Transverse colon (tissue), 4 donors: ENCODE data around the gene ENDOV.

ENCODE experiments used
- CTCF ChIP-seq, 5 experiments: fragments of 200-600 bp in 3 of 5; fragments of 450-650 bp in 2 of 5; sonication (generic) in 3 of 5; IDR thresholded peaks; 1 replicate in 2 of 5; 2 replicates in 3 of 5; pipeline ENCODE4 v1.5.1; 2016 to 2017; ENCODE audit warnings: antibody characterized with exemption in 5 of 5, inconsistent platforms in 3 of 5, mild to moderate bottlenecking in 2 of 5, moderate library complexity in 1 of 5
- POLR2A ChIP-seq: fragments of 450-650 bp; IDR thresholded peaks from one replicate; pipeline ENCODE4 v1.6.1; 2016; ENCODE audit warnings: antibody characterized with exemption, mild to moderate bottlenecking, moderate library complexity
- POLR2AphosphoS5 ChIP-seq, 3 donors: sonication (generic); formaldehyde crosslinking; IDR thresholded peaks; one replicate each; pipeline ENCODE4 v1.6.1; 2016; ENCODE audit warnings: antibody characterized with exemption in 3 of 3

DNA sequence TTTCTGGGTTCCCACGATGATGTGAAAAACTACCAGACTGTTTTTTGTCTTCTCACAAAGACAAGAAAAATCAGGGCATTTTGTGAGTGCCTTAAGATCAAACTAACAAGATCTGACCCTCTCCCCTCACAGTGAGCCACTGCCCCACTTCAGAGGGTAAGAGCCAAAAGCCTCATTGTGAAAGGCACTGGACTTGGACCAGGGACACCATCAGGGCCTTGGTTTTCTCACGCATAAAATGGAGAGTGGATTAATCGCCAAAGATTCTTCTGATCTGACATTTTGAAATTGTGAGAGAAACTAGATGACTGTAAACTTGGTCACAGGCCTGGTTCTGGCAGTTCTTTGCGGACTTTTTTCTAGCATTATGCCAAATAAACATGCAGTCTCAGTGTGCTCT lies 21.0 kb upstream of the ENDOV start:
- TF ChIP-seq CTCF (IDR thresholded peaks at IDR 0.05), result no peak
- TF ChIP-seq POLR2A, result no peak
- TF ChIP-seq POLR2AphosphoS5 (IDR thresholded peaks at IDR 0.05), result no peak
